Vagina (tissue), 2 donors: Measurements from ENCODE around the gene VPS13C.

Source experiments
- POLR2A ChIP-seq, 2 donors: fragments of 450-650 bp; IDR thresholded peaks; one replicate each; pipeline ENCODE4 v1.6.1; 2017; ENCODE audit warnings: antibody characterized with exemption in 2 of 2, mild to moderate bottlenecking in 2 of 2, moderate library complexity in 2 of 2
- POLR2AphosphoS5 ChIP-seq, 2 donors: sonication (generic); formaldehyde crosslinking; IDR thresholded peaks; one replicate each; pipeline ENCODE4 v1.9.0; 2017; ENCODE audit warnings: antibody characterized with exemption in 2 of 2, mild to moderate bottlenecking in 2 of 2, low read depth in 1 of 2; ENCODE audit not compliant: insufficient read depth in 1 of 2
- TF ChIP-seq, protein P1 (sequence below), 3 experiments: fragments of 450-650 bp in 2 of 3; fragments of 200-600 bp in 1 of 3; sonication (generic) in 1 of 3; IDR thresholded peaks; one replicate each; pipeline ENCODE4 v1.5.1; 2017 to 2019; ENCODE audit warnings: antibody characterized with exemption in 3 of 3, mild to moderate bottlenecking in 2 of 3, moderate library complexity in 2 of 3

GRCh38 chr15:62107571-62108121 lies 47.4 kb upstream of the VPS13C start:
- TF ChIP-seq, protein P1, sequence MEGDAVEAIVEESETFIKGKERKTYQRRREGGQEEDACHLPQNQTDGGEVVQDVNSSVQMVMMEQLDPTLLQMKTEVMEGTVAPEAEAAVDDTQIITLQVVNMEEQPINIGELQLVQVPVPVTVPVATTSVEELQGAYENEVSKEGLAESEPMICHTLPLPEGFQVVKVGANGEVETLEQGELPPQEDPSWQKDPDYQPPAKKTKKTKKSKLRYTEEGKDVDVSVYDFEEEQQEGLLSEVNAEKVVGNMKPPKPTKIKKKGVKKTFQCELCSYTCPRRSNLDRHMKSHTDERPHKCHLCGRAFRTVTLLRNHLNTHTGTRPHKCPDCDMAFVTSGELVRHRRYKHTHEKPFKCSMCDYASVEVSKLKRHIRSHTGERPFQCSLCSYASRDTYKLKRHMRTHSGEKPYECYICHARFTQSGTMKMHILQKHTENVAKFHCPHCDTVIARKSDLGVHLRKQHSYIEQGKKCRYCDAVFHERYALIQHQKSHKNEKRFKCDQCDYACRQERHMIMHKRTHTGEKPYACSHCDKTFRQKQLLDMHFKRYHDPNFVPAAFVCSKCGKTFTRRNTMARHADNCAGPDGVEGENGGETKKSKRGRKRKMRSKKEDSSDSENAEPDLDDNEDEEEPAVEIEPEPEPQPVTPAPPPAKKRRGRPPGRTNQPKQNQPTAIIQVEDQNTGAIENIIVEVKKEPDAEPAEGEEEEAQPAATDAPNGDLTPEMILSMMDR (IDR thresholded peaks at IDR 0.05) = no peak
- no peak for TF ChIP-seq POLR2AphosphoS5 (IDR thresholded peaks at IDR 0.05; ENCODE audit: insufficient read depth in 1 of 2, low read depth in 1 of 2)
- TF ChIP-seq POLR2A (IDR thresholded peaks at IDR 0.05) = no peak
